Activated B cell treated with CpG ODN at 0.5 μM for 24 hours (primary cell): Measurements from ENCODE around the gene HMGA1. TPM values are rescaled to one million over a fixed set of nuclear protein-coding genes. Genes with fewer than 3 reads are reported as not detected.

Experiments used
- ATAC-seq: fragments of 200-7000 bp; cut with Tn5 transposase; one replicate; pipeline ENCODE4 v1.10.0; 2021; ENCODE audit warnings: low read depth, mild to moderate bottlenecking, moderate library complexity
- CTCF ChIA-PET: fragments of 350-600 bp; sonication (Branson Sonifier 250); formaldehyde crosslinking; loops from one replicate; lab custom pipeline; 2021; ENCODE audit warnings: antibody characterized with exemption; lab: Charles Lee
- POLR2A ChIA-PET: fragments of 350-600 bp; sonication (Branson Sonifier 250); formaldehyde crosslinking; loops from one replicate; lab custom pipeline; 2021; ENCODE audit warnings: antibody characterized with exemption; lab: Charles Lee
- DNase-seq: peaks from one replicate; pipeline ENCODE4 v3.0.0; 2022
- H3K27ac Mint-ChIP-seq: one replicate; pipeline ENCODE4 v1.8.0; 2020; ENCODE audit warnings: mixed read lengths
- H3K27me3 Mint-ChIP-seq: one replicate; pipeline ENCODE4 v1.8.0; 2021; ENCODE audit warnings: mixed read lengths
- H3K36me3 Mint-ChIP-seq: one replicate; pipeline ENCODE4 v1.8.0; 2021; ENCODE audit warnings: low read depth, mixed read lengths
- H3K4me1 Mint-ChIP-seq: one replicate; pipeline ENCODE4 v1.8.0; 2021; ENCODE audit warnings: mixed read lengths
- H3K4me3 Mint-ChIP-seq: one replicate; pipeline ENCODE4 v1.8.0; 2020; ENCODE audit warnings: mild to moderate bottlenecking, mixed read lengths
- H3K9me3 Mint-ChIP-seq: one replicate; pipeline ENCODE4 v1.8.0; 2020; ENCODE audit warnings: mixed read lengths
- CTCF ChIP-seq: fragments of 200-600 bp; IDR thresholded peaks from one replicate; pipeline ENCODE4 v1.8.0; 2022; ENCODE audit warnings: antibody characterized with exemption, mild to moderate bottlenecking
- intact Hi-C: fragments of 100-400 bp; cut with micrococcal nuclease; formaldehyde crosslinking; loops from one replicate; pipeline ENCODE4 v1.15.1; 2024
- total RNA-seq: library from RNA; stranded (reverse); gene quantifications from 2 replicates; pipeline ENCODE4 v1.2.3, GENCODE V29; 2022

Gene HMGA1
- total RNA-seq, 1 donor from 2014 or later, result 188 TPM

GRCh38 chr6:34278833-34279232 lies 42.2 kb downstream of the HMGA1 start:
- POLR2A ChIA-PET, result interaction anchor here (0.6 kb wide), 1 partner anchor 24 kb away, joined by 3 read pairs; no protein-coding TSS in a partner anchor
- CTCF ChIA-PET, result no interaction called here
- H3K27ac Mint-ChIP-seq, result no peak overlapping the region

GRCh38 chr6:34280216-34280615 lies 43.5 kb downstream of the HMGA1 start:
- H3K36me3 Mint-ChIP-seq, result peaks cover 35% of the 10 kb centered on the region
- intact Hi-C loops, result no loop called here
- CTCF ChIA-PET, result no interaction called here

More at GRCh38 chr6:34278833-34279232, 42.2 kb downstream of the HMGA1 start:
- H3K4me1 Mint-ChIP-seq, result peaks cover 13% of the 10 kb centered on the region
- intact Hi-C loops, result no loop called here
- no peaks in the 10 kb centered on the region for H3K27me3 Mint-ChIP-seq
- ATAC-seq (no peak), DNase-seq (no peak)
- no peak for TF ChIP-seq CTCF
- H3K36me3 Mint-ChIP-seq, result peaks cover 23% of the 10 kb centered on the region
- H3K4me3 Mint-ChIP-seq, result no peak overlapping the region
- H3K9me3 Mint-ChIP-seq, result no peaks in the 10 kb centered on the region

GRCh38 chr6:34281702-34282334 lies 45.1 kb downstream of the HMGA1 start:
- Mint-ChIP-seq H3K36me3 (peaks cover 47% of the 10 kb centered on the region), H3K4me3 (no peak overlapping the region), H3K27me3 (no peaks in the 10 kb centered on the region), H3K4me1 (peaks cover 31% of the 10 kb centered on the region), H3K27ac (no peak overlapping the region), H3K9me3 (no peaks in the 10 kb centered on the region)
- DNase-seq (no peak), ATAC-seq (no peak)
- CTCF ChIA-PET, result interaction anchor here (0.9 to 1.8 kb wide), 2 partner anchors 32 to 133 kb away, joined by 3 to 4 read pairs; no protein-coding TSS in a partner anchor
- intact Hi-C loops, result no loop called here
- TF ChIP-seq CTCF, result no peak
- POLR2A ChIA-PET, result no interaction called here

More at GRCh38 chr6:34280216-34280615, 43.5 kb downstream of the HMGA1 start:
- Mint-ChIP-seq H3K4me3 (no peak overlapping the region), H3K27me3 (no peaks in the 10 kb centered on the region), H3K9me3 (no peaks in the 10 kb centered on the region), H3K27ac (no peak overlapping the region), H3K4me1 (peaks cover 23% of the 10 kb centered on the region)
- POLR2A ChIA-PET, result no interaction called here
- ATAC-seq (no peak), DNase-seq (no peak)
- no peak for TF ChIP-seq CTCF

GRCh38 chr6:34284563-34285447 lies 48.1 kb downstream of the HMGA1 start:
- DNase-seq (no peak), ATAC-seq (peak; percentile 90)
- Mint-ChIP-seq H3K9me3 (no peaks in the 10 kb centered on the region), H3K4me3 (no peak overlapping the region), H3K27ac (peak overlapping the region; percentile 71), H3K27me3 (no peaks in the 10 kb centered on the region), H3K4me1 (peaks cover 45% of the 10 kb centered on the region), H3K36me3 (peaks cover 60% of the 10 kb centered on the region)
- POLR2A ChIA-PET, result interaction anchor here (0.6 kb wide), 2 partner anchors 24 to 36 kb away, joined by 3 read pairs; no protein-coding TSS in a partner anchor
- intact Hi-C loops, result no loop called here
- TF ChIP-seq CTCF, result no peak
- CTCF ChIA-PET, result no interaction called here
